ENCODE measurements around the gene CYTH1. TPM values are rescaled to one million over a fixed set of nuclear protein-coding genes. Genes with fewer than 3 reads are reported as not detected.

The CYTH1 gene
- polyA plus RNA-seq, 1 of the 3 experiments (the other 2 are of a cell fraction): 23.8 TPM

DNA sequence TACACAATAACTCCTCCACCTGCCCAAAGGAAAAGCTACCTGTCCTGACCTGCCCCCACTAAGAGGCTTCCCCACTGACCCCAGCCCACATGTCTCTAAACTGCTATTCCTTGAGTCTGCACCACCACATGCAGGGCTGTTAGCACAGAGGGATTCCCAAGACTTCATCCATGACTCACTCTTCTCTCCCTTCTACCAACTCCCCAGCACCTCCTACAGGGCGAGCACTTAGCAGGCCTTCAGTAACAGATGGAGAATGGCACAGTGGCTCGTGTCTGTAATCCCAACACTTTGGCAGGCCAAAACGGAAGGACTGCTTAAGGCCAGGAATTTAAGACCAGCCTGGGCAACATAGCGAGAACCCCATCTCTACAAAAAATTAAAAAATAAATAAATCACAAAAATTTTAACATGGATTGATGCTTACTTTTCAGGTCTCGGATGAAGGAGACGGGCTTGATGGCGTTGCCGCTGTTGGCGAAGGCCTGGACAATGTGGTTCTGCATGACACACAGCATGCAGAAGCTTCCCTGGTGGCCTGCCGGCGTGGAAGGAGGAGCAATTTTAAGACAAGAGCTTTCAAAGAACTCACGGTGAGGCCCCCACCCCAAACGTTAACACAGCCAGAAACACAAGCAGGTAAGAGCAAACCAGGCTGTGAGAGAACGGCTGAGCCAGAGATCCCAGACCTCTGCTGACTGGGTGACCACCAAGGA, 46.6 kb upstream of the CYTH1 start:
- H3F3A ChIP-seq (replicated peaks; ENCODE audit: insufficient read depth): peaks cover 16% of the 10 kb centered on the region
- H3K4me1 ChIP-seq (ENCODE audit: control insufficient read depth in 1 of 2, insufficient read depth in 2 of 2, low read depth in 1 of 2, low read length in 1 of 2): no peaks in the 10 kb centered on the region
- H3K9me2 ChIP-seq: no peaks in the 10 kb centered on the region
- H3K27ac ChIP-seq (ENCODE audit: low read depth in 2 of 2, low read length in 1 of 2): no peak overlapping the region
- H4K20me1 ChIP-seq (ENCODE audit: insufficient read depth): peaks cover 38% of the 10 kb centered on the region
- TF ChIP-seq EP300 (IDR thresholded peaks at IDR 0.05; ENCODE audit: borderline replicate concordance in 1 of 2, low read depth in 1 of 2, low read length in 1 of 2) (no peak), JUND (IDR thresholded peaks at IDR 0.05) (peak; percentile 56; the same call in 1 of the 2 replicates), FOSL2 (IDR thresholded peaks at IDR 0.05; ENCODE audit: borderline replicate concordance, low read depth) (peak; percentile 74; the same call in 1 of the 2 replicates), CHD2 (IDR thresholded peaks at IDR 0.05; ENCODE audit: low read length, partially characterized antibody) (no peak), NRF1 (IDR thresholded peaks at IDR 0.05; ENCODE audit: low read depth, low read length) (no peak), RAD21 (IDR thresholded peaks at IDR 0.05; ENCODE audit: low read length) (peak; percentile 21; the same call in 1 of the 2 replicates), SIN3A (IDR thresholded peaks at IDR 0.05; ENCODE audit: borderline replicate concordance, low read depth, low read length) (no peak)
- TF ChIP-seq, protein P1, sequence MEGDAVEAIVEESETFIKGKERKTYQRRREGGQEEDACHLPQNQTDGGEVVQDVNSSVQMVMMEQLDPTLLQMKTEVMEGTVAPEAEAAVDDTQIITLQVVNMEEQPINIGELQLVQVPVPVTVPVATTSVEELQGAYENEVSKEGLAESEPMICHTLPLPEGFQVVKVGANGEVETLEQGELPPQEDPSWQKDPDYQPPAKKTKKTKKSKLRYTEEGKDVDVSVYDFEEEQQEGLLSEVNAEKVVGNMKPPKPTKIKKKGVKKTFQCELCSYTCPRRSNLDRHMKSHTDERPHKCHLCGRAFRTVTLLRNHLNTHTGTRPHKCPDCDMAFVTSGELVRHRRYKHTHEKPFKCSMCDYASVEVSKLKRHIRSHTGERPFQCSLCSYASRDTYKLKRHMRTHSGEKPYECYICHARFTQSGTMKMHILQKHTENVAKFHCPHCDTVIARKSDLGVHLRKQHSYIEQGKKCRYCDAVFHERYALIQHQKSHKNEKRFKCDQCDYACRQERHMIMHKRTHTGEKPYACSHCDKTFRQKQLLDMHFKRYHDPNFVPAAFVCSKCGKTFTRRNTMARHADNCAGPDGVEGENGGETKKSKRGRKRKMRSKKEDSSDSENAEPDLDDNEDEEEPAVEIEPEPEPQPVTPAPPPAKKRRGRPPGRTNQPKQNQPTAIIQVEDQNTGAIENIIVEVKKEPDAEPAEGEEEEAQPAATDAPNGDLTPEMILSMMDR (IDR thresholded peaks at IDR 0.05): peak; percentile 64
- TF ChIP-seq, protein P2, sequence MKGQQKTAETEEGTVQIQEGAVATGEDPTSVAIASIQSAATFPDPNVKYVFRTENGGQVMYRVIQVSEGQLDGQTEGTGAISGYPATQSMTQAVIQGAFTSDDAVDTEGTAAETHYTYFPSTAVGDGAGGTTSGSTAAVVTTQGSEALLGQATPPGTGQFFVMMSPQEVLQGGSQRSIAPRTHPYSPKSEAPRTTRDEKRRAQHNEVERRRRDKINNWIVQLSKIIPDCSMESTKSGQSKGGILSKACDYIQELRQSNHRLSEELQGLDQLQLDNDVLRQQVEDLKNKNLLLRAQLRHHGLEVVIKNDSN (IDR thresholded peaks at IDR 0.05; ENCODE audit: borderline replicate concordance, low read depth): no peak
- H3K4me3 ChIP-seq (ENCODE audit: low read depth in 2 of 2, low read length in 1 of 2): no peak overlapping the region
- H3K27me3 ChIP-seq (ENCODE audit: insufficient read depth): no peaks in the 10 kb centered on the region
- peaks cover 81% of the 10 kb centered on the region for H3K79me2 ChIP-seq (ENCODE audit: insufficient read depth)
- no peaks in the 10 kb centered on the region for H3K9me3 ChIP-seq
- peaks cover 62 to 79% of the 10 kb centered on the region in 2 experiments for H3K36me3 ChIP-seq (replicated peaks in 1 of 2; ENCODE audit: control insufficient read depth in 1 of 2, insufficient read depth in 2 of 2, low read length in 1 of 2)
- DNase-seq: peak; percentile 42
- 95% methylated on average over 14 of the region's 14 CpGs for WGBS (ENCODE audit: low lambda C conversion rate)
- no peak overlapping the region for H3K4me2 ChIP-seq
- ChIA-PET CTCF (interaction anchor here (1.3 kb wide), 1 partner anchor 29 kb away, joined by 3 read pairs; no protein-coding TSS in a partner anchor), POLR2A (interaction anchor here (0.6 kb wide), 1 partner anchor 1481 kb away, joined by 3 read pairs; no protein-coding TSS in a partner anchor)
- no peak overlapping the region for H2AFZ ChIP-seq (ENCODE audit: low read depth)
- H3K9ac ChIP-seq: no peak overlapping the region

DNA sequence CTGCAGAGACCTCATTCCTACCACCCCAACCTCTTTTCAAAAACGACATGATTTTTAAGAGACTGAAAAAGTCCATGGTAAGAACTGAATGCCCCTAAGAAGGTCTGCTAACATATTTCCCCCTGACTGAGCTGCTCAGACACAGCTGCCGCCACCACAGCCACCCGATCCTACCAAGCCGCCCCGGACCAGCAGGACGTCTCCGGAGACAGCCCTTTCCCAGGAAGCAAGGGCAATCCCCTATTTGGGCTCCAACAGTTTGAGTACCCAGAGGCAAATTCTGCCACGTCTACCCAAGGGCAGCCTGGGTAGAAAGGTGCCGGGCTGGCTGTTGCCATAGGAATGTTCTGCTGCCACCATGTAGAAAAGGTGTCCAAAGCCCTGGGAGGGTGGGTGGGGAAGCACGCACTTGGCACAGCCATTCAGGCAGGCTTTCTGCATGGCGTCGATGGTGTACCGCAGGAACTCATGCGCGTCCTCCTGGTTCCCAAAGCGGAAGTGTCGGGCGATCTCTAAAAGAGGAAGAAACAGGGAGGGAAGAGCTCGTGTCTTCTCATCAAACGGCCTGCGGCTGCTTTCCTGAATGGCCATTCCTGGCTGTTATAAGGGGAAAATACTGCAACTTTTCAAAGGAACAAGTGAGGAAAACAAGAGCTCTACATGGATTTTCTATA, 44.9 kb upstream of the CYTH1 start:
- no peak for DNase-seq
- no peak for TF ChIP-seq TCF12 (IDR thresholded peaks at IDR 0.05)
- no peak for TF ChIP-seq GATA2 (CRISPR knock-in tag; IDR thresholded peaks at IDR 0.05)
- TF ChIP-seq RXRA (IDR thresholded peaks at IDR 0.05; ENCODE audit: borderline replicate concordance, low read depth): no peak
- no peak for TF ChIP-seq SMC3 (IDR thresholded peaks at IDR 0.05; ENCODE audit: low read depth, low read length)
- TF ChIP-seq TEAD4 (IDR thresholded peaks at IDR 0.05; ENCODE audit: borderline replicate concordance, insufficient read depth): no peak
- no peak for TF ChIP-seq ELF1 (IDR thresholded peaks at IDR 0.05)
- TF ChIP-seq, protein P3, sequence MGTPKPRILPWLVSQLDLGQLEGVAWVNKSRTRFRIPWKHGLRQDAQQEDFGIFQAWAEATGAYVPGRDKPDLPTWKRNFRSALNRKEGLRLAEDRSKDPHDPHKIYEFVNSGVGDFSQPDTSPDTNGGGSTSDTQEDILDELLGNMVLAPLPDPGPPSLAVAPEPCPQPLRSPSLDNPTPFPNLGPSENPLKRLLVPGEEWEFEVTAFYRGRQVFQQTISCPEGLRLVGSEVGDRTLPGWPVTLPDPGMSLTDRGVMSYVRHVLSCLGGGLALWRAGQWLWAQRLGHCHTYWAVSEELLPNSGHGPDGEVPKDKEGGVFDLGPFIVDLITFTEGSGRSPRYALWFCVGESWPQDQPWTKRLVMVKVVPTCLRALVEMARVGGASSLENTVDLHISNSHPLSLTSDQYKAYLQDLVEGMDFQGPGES (IDR thresholded peaks at IDR 0.05; ENCODE audit: low read depth, low read length): no peak
- no peak for TF ChIP-seq MEF2A (IDR thresholded peaks at IDR 0.05; ENCODE audit: borderline replicate concordance, low read depth)
- TF ChIP-seq FOSL2 (IDR thresholded peaks at IDR 0.05; ENCODE audit: borderline replicate concordance, low read depth): no peak
- TF ChIP-seq NFIC (IDR thresholded peaks at IDR 0.05; ENCODE audit: borderline replicate concordance): no peak
- TF ChIP-seq NRF1 (IDR thresholded peaks at IDR 0.05; ENCODE audit: low read depth, low read length): no peak
- no peak for TF ChIP-seq RAD21 (IDR thresholded peaks at IDR 0.05; ENCODE audit: low read length)
- TF ChIP-seq RCOR1 (IDR thresholded peaks at IDR 0.05; ENCODE audit: low read length): no peak
- Histone ChIP-seq H3K4me2 (no peak overlapping the region), H4K20me1 (ENCODE audit: insufficient read depth) (peaks cover 40% of the 10 kb centered on the region), H3K79me2 (ENCODE audit: insufficient read depth) (peaks cover 67% of the 10 kb centered on the region), H3K27ac (ENCODE audit: low read depth in 2 of 2, low read length in 1 of 2) (no peak overlapping the region), H3K9me3 (no peaks in the 10 kb centered on the region), H3K9me2 (no peaks in the 10 kb centered on the region), H2AFZ (ENCODE audit: low read depth) (no peak overlapping the region), H3K27me3 (ENCODE audit: insufficient read depth) (no peaks in the 10 kb centered on the region), H3K36me3 (replicated peaks in 1 of 2; ENCODE audit: control insufficient read depth in 1 of 2, insufficient read depth in 2 of 2, low read length in 1 of 2) (peaks cover 49 to 68% of the 10 kb centered on the region in 2 experiments), H3K4me1 (ENCODE audit: control insufficient read depth in 1 of 2, insufficient read depth in 2 of 2, low read depth in 1 of 2, low read length in 1 of 2) (peaks cover 10 to 13% of the 10 kb centered on the region in 2 experiments; a peak in 3 of 4 replicates), H3F3A (replicated peaks; ENCODE audit: insufficient read depth) (peaks cover 20% of the 10 kb centered on the region), H3K9ac (no peak overlapping the region), H3K4me3 (ENCODE audit: low read depth in 2 of 2, low read length in 1 of 2) (no peak overlapping the region)
- POLR2A ChIA-PET: no interaction called here
- CTCF ChIA-PET: interaction anchor here (0.6 to 1.7 kb wide), 3 partner anchors 27 to 166 kb away, joined by 3 to 5 read pairs (median 4); no protein-coding TSS in a partner anchor
- WGBS (ENCODE audit: low lambda C conversion rate): 94% methylated on average over 21 of the region's 21 CpGs
